HG03565 (cell line): ENCODE data around the gene FZR1.
"Not testable (repeated sequence)": the region's sequence is repeated elsewhere in the genome, so short reads cannot be mapped to it uniquely, and the experiment has no call there.

Source experiments
- ATAC-seq: cut with Tn5 transposase; IDR thresholded peaks from one replicate; pipeline ENCODE4 v1.9.1; 2021; ENCODE audit warnings: mild to moderate bottlenecking, moderate library complexity; ENCODE audit not compliant: unreplicated experiment

The FZR1 gene

GRCh38 chr19:3544058-3544376 lies 37.9 kb downstream of the FZR1 start:
- ATAC-seq, result no peak

GRCh38 chr19:3544742-3545668 lies 38.9 kb downstream of the FZR1 start:
- no peak for ATAC-seq

GRCh38 chr19:3545669-3546034 lies 39.5 kb downstream of the FZR1 start:
- no peak for ATAC-seq

- ATAC-seq, result no peak
Measured at GRCh38 chr19:3546119-3546518, 40.0 kb downstream of the FZR1 start.

- no peak for ATAC-seq
Measured at GRCh38 chr19:3547301-3547731, 41.2 kb downstream of the FZR1 start.

- no peak for ATAC-seq
Measured at GRCh38 chr19:3547767-3548282, 41.7 kb downstream of the FZR1 start.

- ATAC-seq, result no peak
Measured at GRCh38 chr19:3548606-3549005, 42.5 kb downstream of the FZR1 start.

GRCh38 chr19:3549816-3550215 lies 43.7 kb downstream of the FZR1 start:
- no peak for ATAC-seq

- ATAC-seq, result no peak
Measured at GRCh38 chr19:3550947-3551791, 45.1 kb downstream of the FZR1 start.

GRCh38 chr19:3551792-3552095 lies 45.6 kb downstream of the FZR1 start:
- ATAC-seq, result no peak

GRCh38 chr19:3554254-3555083 lies 48.4 kb downstream of the FZR1 start:
- no peak for ATAC-seq

- no peak for ATAC-seq
Measured at GRCh38 chr19:3555653-3556422, 49.7 kb downstream of the FZR1 start.

- no peak for ATAC-seq
Measured at GRCh38 chr19:3556423-3556977, 50.4 kb downstream of the FZR1 start.

- no peak for ATAC-seq
Measured at GRCh38 chr19:3556978-3557460, 50.9 kb downstream of the FZR1 start.

GRCh38 chr19:3557461-3558248 lies 51.5 kb downstream of the FZR1 start, which contains the start of gene MFSD12:
Gene MFSD12 (minus strand): TSS chr19:3557586. CDS start chr19:3557403, 183 bp downstream.
- ATAC-seq, result peak; percentile 71

GRCh38 chr19:3563709-3564524 lies 57.8 kb downstream of the FZR1 start:
- ATAC-seq, result no peak

GRCh38 chr19:3565139-3565538 lies 59.0 kb downstream of the FZR1 start:
- no peak for ATAC-seq

GRCh38 chr19:3570042-3570441 lies 63.9 kb downstream of the FZR1 start:
- ATAC-seq, result not testable (repeated sequence)
